Measurements from ENCODE around the gene NQO2. TPM values are rescaled to one million over a fixed set of nuclear protein-coding genes. Genes with fewer than 3 reads are reported as not detected.
"Not testable (repeated sequence)": the region's sequence is repeated elsewhere in the genome, so short reads cannot be mapped to it uniquely, and the experiment has no call there.

Gene NQO2
- total RNA-seq, 3 donors from 2014 or later, result 13.4 to 24.1 (median 23.2) TPM

GRCh38 chr6:2969549-2969948 is 30.1 kb upstream of the NQO2 start:
- intact Hi-C loops (cut with DNase I, micrococcal nuclease), result no loop called here
- Histone ChIP-seq H3K4me1 (ENCODE audit: low read depth) (peaks cover 13% of the 10 kb centered on the region), H3K4me3 (no peak overlapping the region), H3K36me3 (ENCODE audit: low read depth) (no peaks in the 10 kb centered on the region), H3K9me3 (no peaks in the 10 kb centered on the region)
- DNase-seq (peak in 1 of 3 donors; percentile 23), ATAC-seq (no peak)
- TF ChIP-seq CTCF (IDR thresholded peaks at IDR 0.05), result no peak

- TF ChIP-seq CTCF (IDR thresholded peaks at IDR 0.05), result no peak
- no peaks in the 10 kb centered on the region for H3K9me3 ChIP-seq
- intact Hi-C loops (cut with DNase I, micrococcal nuclease), result no loop called here
- ATAC-seq (no peak), DNase-seq (peak in 1 of 3 donors; percentile 30)
- no peaks in the 10 kb centered on the region for H3K36me3 ChIP-seq (ENCODE audit: low read depth)
- H3K4me3 ChIP-seq, result no peak overlapping the region
- H3K4me1 ChIP-seq (ENCODE audit: low read depth), result peaks cover 13% of the 10 kb centered on the region
These were observed 29.5 kb upstream of the NQO2 start for GRCh38 chr6:2970034-2970685.

- Histone ChIP-seq H3K4me3 (peak overlapping the region; percentile 75), H3K4me1 (ENCODE audit: low read depth) (peaks cover 13% of the 10 kb centered on the region), H3K36me3 (ENCODE audit: low read depth) (no peaks in the 10 kb centered on the region), H3K9me3 (no peaks in the 10 kb centered on the region)
- DNase-seq (peak; percentile 74 to 88 (median 81)), ATAC-seq (peak; percentile 86)
- intact Hi-C loops (cut with DNase I, micrococcal nuclease), result no loop called here
- TF ChIP-seq CTCF (IDR thresholded peaks at IDR 0.05), result no peak
These were observed 28.8 kb upstream of the NQO2 start for GRCh38 chr6:2970753-2971419.

- H3K4me1 ChIP-seq (ENCODE audit: low read depth), result peaks cover 13% of the 10 kb centered on the region
- intact Hi-C loops (cut with DNase I, micrococcal nuclease), result no loop called here
- H3K4me3 ChIP-seq, result peak within 1 kb of the TSS; percentile 75
- H3K9me3 ChIP-seq, result no peaks in the 10 kb centered on the region
- DNase-seq, result peak; percentile 85 to 88 (median 86)
- H3K36me3 ChIP-seq (ENCODE audit: low read depth), result no peaks in the 10 kb centered on the region
- TF ChIP-seq CTCF (IDR thresholded peaks at IDR 0.05), result no peak
- peak; percentile 89 for ATAC-seq
These were observed 28.1 kb upstream of the NQO2 start, which contains the start of gene SERPINB6 for GRCh38 chr6:2971420-2972218. TSS of gene SERPINB6 (minus strand) at chr6:2971567. CDS start at chr6:2959332, 12,235 bp downstream.

GRCh38 chr6:2972219-2972487 is 27.5 kb upstream of the NQO2 start:
- ATAC-seq; H3K36me3 ChIP-seq (ENCODE audit: low read depth); H3K9me3 ChIP-seq; DNase-seq; H3K4me3 ChIP-seq; intact Hi-C loops (cut with DNase I, micrococcal nuclease): not testable (repeated sequence)
- H3K4me1 ChIP-seq (ENCODE audit: low read depth), result peaks cover 13% of the 10 kb centered on the region

- H3K9me3 ChIP-seq; ATAC-seq; intact Hi-C loops (cut with DNase I, micrococcal nuclease); H3K4me1 ChIP-seq (ENCODE audit: low read depth); H3K36me3 ChIP-seq (ENCODE audit: low read depth); H3K4me3 ChIP-seq; DNase-seq: not testable (repeated sequence)
These were observed 27.0 kb upstream of the NQO2 start for GRCh38 chr6:2972685-2973084.

GRCh38 chr6:2973180-2973579 is 26.5 kb upstream of the NQO2 start:
- intact Hi-C loops (cut with DNase I, micrococcal nuclease); H3K36me3 ChIP-seq (ENCODE audit: low read depth); ATAC-seq; H3K9me3 ChIP-seq; H3K4me3 ChIP-seq: not testable (repeated sequence)
- peak in 1 of 3 donors; percentile 14 for DNase-seq
- H3K4me1 ChIP-seq (ENCODE audit: low read depth), result peaks cover 14% of the 10 kb centered on the region

All from mucosa of descending colon (tissue), 3 donors.